ENCODE results near the gene FKBP6. TPM values are rescaled to one million over a fixed set of nuclear protein-coding genes. Genes with fewer than 3 reads are reported as not detected.

Gene FKBP6
- total and polyA plus RNA-seq, 9 of the 15 experiments (the other 6 are each of a cell fraction or from before 2014, with no cell fraction given), result not detected

GRCh38 chr7:73387908-73388414 is 60.0 kb downstream of the FKBP6 start (continued):
- TF ChIP-seq SMARCA5 (IDR thresholded peaks at IDR 0.05) (no peak), TRIM24 (IDR thresholded peaks at IDR 0.05) (peak; percentile 32 to 79; a peak in 2 of 4 replicates), CBX3 (IDR thresholded peaks at IDR 0.05; ENCODE audit: borderline replicate concordance in 1 of 2, low read length in 2 of 2) (peak in 1 of 2 experiments; percentile 91; a peak in 2 of 3 replicates), ETV6 (IDR thresholded peaks at IDR 0.05; ENCODE audit: borderline replicate concordance in 1 of 2, low read depth in 2 of 2, low read length in 1 of 2) (no peak), ETV6 (CRISPR knock-in tag; IDR thresholded peaks at IDR 0.05; ENCODE audit: borderline replicate concordance) (no peak), ZNF280A (IDR thresholded peaks at IDR 0.05; ENCODE audit: low read depth, partially characterized antibody) (peak; percentile 93), CEBPB (tag; IDR thresholded peaks at IDR 0.05) (no peak), HOMEZ (CRISPR knock-in tag; IDR thresholded peaks at IDR 0.05) (no peak), CBX1 (IDR thresholded peaks at IDR 0.05; ENCODE audit: low read depth) (no peak), ZEB2 (IDR thresholded peaks at IDR 0.05) (0 out of 2 replicates have a peak, but pooled peaks have one; percentile 55), HDAC1 (IDR thresholded peaks at IDR 0.05) (no peak), POLR2A (conservative IDR thresholded peaks at IDR 0.05) (no peak), GTF2F1 (IDR thresholded peaks at IDR 0.05; ENCODE audit: low read depth, low read length) (no peak), KLF10 (CRISPR knock-in tag; IDR thresholded peaks at IDR 0.05) (no peak), TRIM28 (IDR thresholded peaks at IDR 0.05) (peak; percentile 96), NCOA6 (IDR thresholded peaks at IDR 0.05) (no peak), MXD1 (CRISPR knock-in tag; IDR thresholded peaks at IDR 0.05; ENCODE audit: borderline replicate concordance, poor library complexity, severe bottlenecking) (no peak), NFATC3 (IDR thresholded peaks at IDR 0.05) (no peak), FOXJ3 (CRISPR knock-in tag; IDR thresholded peaks at IDR 0.05) (no peak), ZNF384 (IDR thresholded peaks at IDR 0.05; ENCODE audit: low read depth, low read length) (peak; percentile 61; the same call in 1 of the 2 replicates), DIDO1 (tag; IDR thresholded peaks at IDR 0.05; ENCODE audit: low read depth) (no peak)
- TF ChIP-seq, protein P1, sequence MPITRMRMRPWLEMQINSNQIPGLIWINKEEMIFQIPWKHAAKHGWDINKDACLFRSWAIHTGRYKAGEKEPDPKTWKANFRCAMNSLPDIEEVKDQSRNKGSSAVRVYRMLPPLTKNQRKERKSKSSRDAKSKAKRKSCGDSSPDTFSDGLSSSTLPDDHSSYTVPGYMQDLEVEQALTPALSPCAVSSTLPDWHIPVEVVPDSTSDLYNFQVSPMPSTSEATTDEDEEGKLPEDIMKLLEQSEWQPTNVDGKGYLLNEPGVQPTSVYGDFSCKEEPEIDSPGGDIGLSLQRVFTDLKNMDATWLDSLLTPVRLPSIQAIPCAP (CRISPR knock-in tag; IDR thresholded peaks at IDR 0.05; ENCODE audit: borderline replicate concordance), result no peak
- TF ChIP-seq, protein P2, sequence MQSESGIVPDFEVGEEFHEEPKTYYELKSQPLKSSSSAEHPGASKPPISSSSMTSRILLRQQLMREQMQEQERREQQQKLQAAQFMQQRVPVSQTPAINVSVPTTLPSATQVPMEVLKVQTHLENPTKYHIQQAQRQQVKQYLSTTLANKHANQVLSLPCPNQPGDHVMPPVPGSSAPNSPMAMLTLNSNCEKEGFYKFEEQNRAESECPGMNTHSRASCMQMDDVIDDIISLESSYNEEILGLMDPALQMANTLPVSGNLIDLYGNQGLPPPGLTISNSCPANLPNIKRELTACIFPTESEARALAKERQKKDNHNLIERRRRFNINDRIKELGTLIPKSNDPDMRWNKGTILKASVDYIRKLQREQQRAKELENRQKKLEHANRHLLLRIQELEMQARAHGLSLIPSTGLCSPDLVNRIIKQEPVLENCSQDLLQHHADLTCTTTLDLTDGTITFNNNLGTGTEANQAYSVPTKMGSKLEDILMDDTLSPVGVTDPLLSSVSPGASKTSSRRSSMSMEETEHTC (IDR thresholded peaks at IDR 0.05), result no peak
- TF ChIP-seq, protein P3, sequence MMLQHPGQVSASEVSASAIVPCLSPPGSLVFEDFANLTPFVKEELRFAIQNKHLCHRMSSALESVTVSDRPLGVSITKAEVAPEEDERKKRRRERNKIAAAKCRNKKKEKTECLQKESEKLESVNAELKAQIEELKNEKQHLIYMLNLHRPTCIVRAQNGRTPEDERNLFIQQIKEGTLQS (IDR thresholded peaks at IDR 0.05), result no peak
- TF ChIP-seq, protein P3 (CRISPR knock-in tag; conservative IDR thresholded peaks at IDR 0.05), result no peak
